ENCODE results near the gene SFT2D3. TPM values are rescaled to one million over a fixed set of nuclear protein-coding genes. Genes with fewer than 3 reads are reported as not detected.

The SFT2D3 gene
- total RNA-seq, 1 experiment from 2014 or later, result 12.2 TPM

DNA sequence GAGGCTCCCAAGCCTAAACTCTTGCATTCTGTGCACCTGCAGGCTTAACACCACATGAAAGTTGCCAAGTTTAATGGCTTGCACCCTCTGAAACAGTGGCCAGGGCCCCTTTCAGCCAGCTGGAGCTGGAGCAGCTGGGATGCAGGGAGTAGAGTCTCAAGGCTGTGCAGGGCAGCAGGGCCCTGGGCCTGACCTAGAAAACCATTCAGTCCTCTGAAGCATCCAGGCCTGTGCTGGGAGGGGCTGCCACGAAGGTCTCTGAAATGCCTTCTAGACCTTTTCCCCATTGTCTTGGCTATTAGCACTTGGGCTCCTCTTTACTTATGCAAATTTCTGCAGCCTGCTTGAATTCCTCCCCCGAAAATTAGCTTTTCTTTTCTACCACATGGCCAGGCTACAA is 10.6 kb upstream of the SFT2D3 start:
- H3K4me1 ChIP-seq, result no peaks in the 10 kb centered on the region
- BruUV-seq (replicated peaks), result no TSS peak
- no peaks in the 10 kb centered on the region for H3K27me3 ChIP-seq (replicated peaks; ENCODE audit: control insufficient read depth, insufficient read depth, low read length)
- H3K9me3 ChIP-seq, result peaks cover 32% of the 10 kb centered on the region
- intact Hi-C loops (cut with micrococcal nuclease; ENCODE audit: unreplicated experiment), result no loop called here
- H3K4me3 ChIP-seq (ENCODE audit: low read depth, low read length), result no peak overlapping the region
- TF ChIP-seq, protein P1, sequence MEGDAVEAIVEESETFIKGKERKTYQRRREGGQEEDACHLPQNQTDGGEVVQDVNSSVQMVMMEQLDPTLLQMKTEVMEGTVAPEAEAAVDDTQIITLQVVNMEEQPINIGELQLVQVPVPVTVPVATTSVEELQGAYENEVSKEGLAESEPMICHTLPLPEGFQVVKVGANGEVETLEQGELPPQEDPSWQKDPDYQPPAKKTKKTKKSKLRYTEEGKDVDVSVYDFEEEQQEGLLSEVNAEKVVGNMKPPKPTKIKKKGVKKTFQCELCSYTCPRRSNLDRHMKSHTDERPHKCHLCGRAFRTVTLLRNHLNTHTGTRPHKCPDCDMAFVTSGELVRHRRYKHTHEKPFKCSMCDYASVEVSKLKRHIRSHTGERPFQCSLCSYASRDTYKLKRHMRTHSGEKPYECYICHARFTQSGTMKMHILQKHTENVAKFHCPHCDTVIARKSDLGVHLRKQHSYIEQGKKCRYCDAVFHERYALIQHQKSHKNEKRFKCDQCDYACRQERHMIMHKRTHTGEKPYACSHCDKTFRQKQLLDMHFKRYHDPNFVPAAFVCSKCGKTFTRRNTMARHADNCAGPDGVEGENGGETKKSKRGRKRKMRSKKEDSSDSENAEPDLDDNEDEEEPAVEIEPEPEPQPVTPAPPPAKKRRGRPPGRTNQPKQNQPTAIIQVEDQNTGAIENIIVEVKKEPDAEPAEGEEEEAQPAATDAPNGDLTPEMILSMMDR (IDR thresholded peaks at IDR 0.05; ENCODE audit: insufficient read depth in 1 of 2, low read depth in 1 of 2, low read length in 1 of 2, severe bottlenecking in 1 of 2, unreplicated experiment in 1 of 2), result no peak
- DNase-seq, result no peak
- ChIA-PET POLR2A (no interaction called here), CTCF (no interaction called here)
- H3K4me3 Mint-ChIP-seq (ENCODE audit: unreplicated experiment), result no peak overlapping the region
- no peaks in the 10 kb centered on the region for H3K27me3 Mint-ChIP-seq (ENCODE audit: insufficient read depth, unreplicated experiment)
- peaks cover 19% of the 10 kb centered on the region for H3K9me3 Mint-ChIP-seq (ENCODE audit: unreplicated experiment)
- no peaks in the 10 kb centered on the region for H3K4me1 Mint-ChIP-seq (ENCODE audit: low read depth, unreplicated experiment)
- no peaks in the 10 kb centered on the region for H3K36me3 Mint-ChIP-seq (ENCODE audit: insufficient read depth, unreplicated experiment)
- no peak overlapping the region for H3K27ac Mint-ChIP-seq (ENCODE audit: unreplicated experiment)
- no peaks in the 10 kb centered on the region for H3K36me3 ChIP-seq (ENCODE audit: control insufficient read depth, insufficient read depth, low read length)

DNA sequence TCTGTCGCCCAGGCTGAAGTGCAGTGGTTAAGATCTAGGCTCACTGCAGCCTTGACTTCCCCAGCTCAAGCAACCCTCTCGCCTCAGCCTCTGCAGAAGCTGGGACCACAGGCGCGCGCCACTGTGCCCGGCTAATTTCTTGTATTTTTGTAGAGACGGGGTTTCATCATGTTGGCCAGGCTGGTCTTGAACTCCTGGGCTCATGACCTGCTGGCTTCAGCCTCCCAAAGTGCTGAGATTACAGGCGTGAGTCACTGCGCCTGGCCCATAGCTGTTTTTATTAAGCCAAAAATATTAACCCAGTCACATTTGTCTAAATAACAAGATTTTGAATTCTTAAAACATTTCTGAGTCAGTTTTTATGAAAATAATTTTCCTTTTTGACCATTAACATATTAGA is 6.3 kb upstream of the SFT2D3 start:
- BruUV-seq (replicated peaks), result no TSS peak
- Mint-ChIP-seq H3K4me3 (ENCODE audit: unreplicated experiment) (no peak overlapping the region), H3K36me3 (ENCODE audit: insufficient read depth, unreplicated experiment) (peaks cover 13% of the 10 kb centered on the region), H3K4me1 (ENCODE audit: low read depth, unreplicated experiment) (peaks cover 1% of the 10 kb centered on the region), H3K27me3 (ENCODE audit: insufficient read depth, unreplicated experiment) (no peaks in the 10 kb centered on the region), H3K27ac (ENCODE audit: unreplicated experiment) (no peak overlapping the region), H3K9me3 (ENCODE audit: unreplicated experiment) (peaks cover 19% of the 10 kb centered on the region)
- intact Hi-C loops (cut with micrococcal nuclease; ENCODE audit: unreplicated experiment), result no loop called here
- H3K4me1 ChIP-seq, result peaks cover 3% of the 10 kb centered on the region; the same call in 1 of the 2 replicates
- H3K27me3 ChIP-seq (replicated peaks; ENCODE audit: control insufficient read depth, insufficient read depth, low read length), result no peaks in the 10 kb centered on the region
- no peak for DNase-seq
- H3K9me3 ChIP-seq, result peaks cover 20% of the 10 kb centered on the region
- no peaks in the 10 kb centered on the region for H3K36me3 ChIP-seq (ENCODE audit: control insufficient read depth, insufficient read depth, low read length)
- ChIA-PET CTCF (no interaction called here), POLR2A (interaction anchor here (0.7 kb wide), 1 partner anchor 25 kb away, joined by 8 read pairs; no protein-coding TSS in a partner anchor)
- no peak overlapping the region for H3K4me3 ChIP-seq (ENCODE audit: low read depth, low read length)
- TF ChIP-seq, protein P1 (IDR thresholded peaks at IDR 0.05; ENCODE audit: insufficient read depth in 1 of 2, low read depth in 1 of 2, low read length in 1 of 2, severe bottlenecking in 1 of 2, unreplicated experiment in 1 of 2), result no peak

DNA sequence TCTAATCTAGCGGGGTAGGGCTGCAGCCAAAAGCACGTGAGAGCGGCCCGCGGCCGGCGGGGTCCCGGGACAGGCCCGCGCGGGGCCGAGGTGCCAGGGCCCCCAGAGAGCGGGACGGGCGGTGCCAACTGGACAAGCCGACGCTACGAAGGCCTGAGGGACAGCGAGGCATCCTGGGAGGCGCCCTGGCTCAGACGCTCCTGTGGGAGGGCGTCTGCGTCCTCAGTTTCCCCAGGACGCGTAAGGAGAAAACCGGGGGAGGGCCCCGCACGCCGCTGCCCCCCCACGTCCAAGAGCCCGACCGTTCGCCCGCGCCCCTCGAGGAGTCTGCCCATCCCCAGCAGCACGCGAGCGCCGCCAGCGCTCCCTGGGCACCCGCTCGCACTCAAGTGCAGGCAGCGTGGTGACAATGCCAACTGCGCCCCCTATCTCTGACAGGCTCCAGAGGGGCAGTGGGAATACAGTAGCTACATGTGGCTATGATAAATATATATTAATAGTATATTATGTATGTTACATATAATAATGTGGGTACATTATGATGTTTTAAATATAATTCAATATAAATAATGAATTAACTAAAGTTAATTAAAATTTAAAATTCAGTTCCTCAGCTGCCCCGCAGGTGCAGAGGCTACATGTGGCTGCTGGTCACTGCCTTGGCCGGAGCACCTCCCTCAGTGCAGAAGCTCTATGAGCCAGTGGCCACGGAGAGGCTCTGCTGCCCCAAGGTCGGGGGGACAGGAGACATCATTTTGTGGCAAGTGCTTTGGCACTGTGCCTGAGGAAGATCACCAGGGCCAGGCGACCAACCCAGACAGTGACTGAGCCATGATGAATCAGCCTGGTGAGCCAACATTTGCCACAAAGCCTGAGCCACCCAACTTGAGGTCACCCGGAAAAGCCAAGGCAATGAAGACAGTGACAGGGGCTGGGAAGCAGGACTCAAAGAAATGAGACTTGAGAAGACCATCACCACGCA is 5.5 kb upstream of the SFT2D3 start:
- no peak overlapping the region for H3K4me3 Mint-ChIP-seq (ENCODE audit: unreplicated experiment)
- no peak for DNase-seq
- H3K36me3 ChIP-seq (ENCODE audit: control insufficient read depth, insufficient read depth, low read length), result no peaks in the 10 kb centered on the region
- peaks cover 9% of the 10 kb centered on the region for H3K4me1 Mint-ChIP-seq (ENCODE audit: low read depth, unreplicated experiment)
- H3K27me3 Mint-ChIP-seq (ENCODE audit: insufficient read depth, unreplicated experiment), result no peaks in the 10 kb centered on the region
- peaks cover 3% of the 10 kb centered on the region; the same call in 1 of the 2 replicates for H3K4me1 ChIP-seq
- CTCF ChIA-PET, result no interaction called here
- peaks cover 17% of the 10 kb centered on the region for H3K9me3 Mint-ChIP-seq (ENCODE audit: unreplicated experiment)
- TF ChIP-seq, protein P1 (IDR thresholded peaks at IDR 0.05; ENCODE audit: insufficient read depth in 1 of 2, low read depth in 1 of 2, low read length in 1 of 2, severe bottlenecking in 1 of 2, unreplicated experiment in 1 of 2), result no peak
- intact Hi-C loops (cut with micrococcal nuclease; ENCODE audit: unreplicated experiment), result no loop called here
- no peaks in the 10 kb centered on the region for H3K27me3 ChIP-seq (replicated peaks; ENCODE audit: control insufficient read depth, insufficient read depth, low read length)
- peaks cover 12% of the 10 kb centered on the region; the same call in 1 of the 2 replicates for H3K9me3 ChIP-seq
- no peak overlapping the region for H3K27ac Mint-ChIP-seq (ENCODE audit: unreplicated experiment)
- H3K4me3 ChIP-seq (ENCODE audit: low read depth, low read length), result no peak overlapping the region
- POLR2A ChIA-PET, result interaction anchor here (0.7 kb wide), 1 partner anchor 25 kb away, joined by 8 read pairs; no protein-coding TSS in a partner anchor
- BruUV-seq (replicated peaks), result no TSS peak
- peaks cover 19% of the 10 kb centered on the region for H3K36me3 Mint-ChIP-seq (ENCODE audit: insufficient read depth, unreplicated experiment)

Measured in Caco-2 (cell line).